Activated T-cell treated with anti-CD3 and anti-CD28 coated beads for 1 hour (primary cell): Measurements from ENCODE around the gene MAML2.
"Not testable (repeated sequence)": the region's sequence is repeated elsewhere in the genome, so short reads cannot be mapped to it uniquely, and the experiment has no call there.

ENCODE experiments used
- DNase-seq: peaks from one replicate; pipeline ENCODE4 v3.0.0-alpha.2; 2020; ENCODE audit warnings: low read depth

The MAML2 gene

DNA sequence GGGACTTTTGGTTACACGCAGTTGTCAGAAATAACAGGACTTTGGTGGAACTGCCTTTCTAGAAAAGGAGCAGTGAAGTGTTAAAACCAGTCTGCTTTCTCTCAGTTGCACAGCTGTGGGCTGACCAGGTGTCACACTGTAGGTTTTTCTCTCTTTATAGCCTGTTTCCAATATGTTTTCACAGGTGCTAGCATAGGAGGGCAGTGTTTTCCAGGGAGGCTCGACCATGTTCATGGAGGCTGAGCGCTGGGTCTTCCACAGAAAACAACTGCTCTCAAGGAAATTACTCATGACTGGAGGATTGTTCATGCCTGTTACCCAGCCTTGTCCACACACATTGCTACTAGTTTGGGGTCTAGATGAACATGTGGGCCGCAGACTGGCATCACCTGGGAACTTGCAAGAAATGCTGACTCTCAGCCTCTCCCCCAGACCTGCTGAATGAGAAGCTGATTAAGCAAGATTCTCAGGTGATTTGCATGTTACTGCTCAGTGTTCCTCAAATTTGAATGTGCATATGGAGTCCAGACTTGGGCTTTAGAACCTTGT is 157.7 kb downstream of the MAML2 start:
- DNase-seq: no peak

DNA sequence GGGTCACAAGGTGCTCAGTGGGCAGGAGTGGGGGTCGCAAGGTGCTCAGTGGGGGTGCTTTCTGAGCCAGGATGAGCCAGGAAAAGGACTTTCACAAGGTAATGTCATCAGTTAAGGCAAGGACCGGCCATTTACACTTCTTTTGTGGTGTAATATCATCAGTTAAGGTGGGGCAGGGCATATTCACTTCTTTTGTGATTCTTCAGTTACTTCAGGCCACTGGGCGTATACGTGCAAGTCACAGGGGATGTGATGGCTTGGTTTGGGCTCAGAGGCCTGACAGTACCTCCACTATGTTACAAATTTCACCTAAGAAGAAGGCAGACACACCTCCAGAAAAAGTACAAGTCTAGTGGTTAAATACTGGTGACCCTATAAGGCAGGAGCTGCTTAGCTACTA is 162.1 kb downstream of the MAML2 start:
- DNase-seq: not testable (repeated sequence)

DNA sequence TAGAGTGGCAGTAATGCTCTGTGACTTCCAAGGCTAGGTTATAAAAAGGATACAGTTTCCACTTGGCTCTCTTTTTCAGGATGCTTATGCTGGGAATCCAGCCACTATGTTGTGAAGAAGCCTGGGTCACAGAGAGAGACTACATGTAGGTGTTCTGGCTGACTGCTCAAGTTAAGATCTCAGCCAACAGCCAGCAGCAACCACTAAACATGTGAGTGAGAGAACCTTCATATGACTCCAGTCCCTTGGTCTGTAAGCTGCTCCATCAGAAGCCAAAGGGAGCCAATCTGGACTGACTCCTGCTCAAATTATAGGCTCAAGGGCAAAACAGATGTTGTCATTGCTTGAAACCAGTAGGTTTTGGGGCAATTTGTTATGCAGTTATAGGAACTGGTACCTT is 162.7 kb downstream of the MAML2 start:
- no peak for DNase-seq

DNA sequence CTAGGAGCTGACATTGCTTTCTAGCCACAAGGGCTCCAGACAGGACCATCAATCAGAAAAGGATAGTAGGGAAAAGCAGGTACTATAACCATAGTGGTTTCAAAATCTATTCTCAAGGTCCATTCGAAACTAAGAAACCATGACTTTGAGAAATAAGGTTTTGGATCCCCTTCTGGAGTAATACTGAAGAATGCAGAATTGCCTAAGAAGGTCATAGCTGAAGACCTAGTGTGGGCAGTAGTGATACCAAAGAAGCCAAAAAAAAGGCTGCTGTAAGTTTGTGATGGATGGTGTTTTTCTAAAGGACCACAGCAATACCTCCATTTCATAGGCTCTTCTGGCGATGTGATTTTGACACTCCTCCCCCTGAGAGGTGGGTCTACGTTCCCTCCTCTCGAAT is 163.1 kb downstream of the MAML2 start:
- DNase-seq: no peak

DNA sequence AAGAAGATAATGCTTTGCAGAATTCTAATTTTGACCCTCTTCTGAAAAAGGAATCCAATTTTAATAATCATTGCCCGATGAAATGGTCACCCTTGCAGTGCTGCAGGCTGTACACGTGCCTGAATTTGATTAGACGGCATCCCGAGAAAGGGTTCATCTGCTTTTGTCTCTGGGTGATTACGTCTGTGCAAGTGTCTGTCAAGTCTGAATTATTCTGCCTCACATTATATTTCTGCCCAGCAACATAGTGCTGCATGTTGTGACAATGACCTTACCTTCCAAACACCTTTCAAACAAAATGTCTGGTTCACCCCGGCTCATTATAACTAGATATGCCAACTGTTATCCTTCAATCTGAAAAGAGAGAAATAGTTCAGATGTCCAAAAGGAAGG is 164.1 kb downstream of the MAML2 start:
- no peak for DNase-seq

DNA sequence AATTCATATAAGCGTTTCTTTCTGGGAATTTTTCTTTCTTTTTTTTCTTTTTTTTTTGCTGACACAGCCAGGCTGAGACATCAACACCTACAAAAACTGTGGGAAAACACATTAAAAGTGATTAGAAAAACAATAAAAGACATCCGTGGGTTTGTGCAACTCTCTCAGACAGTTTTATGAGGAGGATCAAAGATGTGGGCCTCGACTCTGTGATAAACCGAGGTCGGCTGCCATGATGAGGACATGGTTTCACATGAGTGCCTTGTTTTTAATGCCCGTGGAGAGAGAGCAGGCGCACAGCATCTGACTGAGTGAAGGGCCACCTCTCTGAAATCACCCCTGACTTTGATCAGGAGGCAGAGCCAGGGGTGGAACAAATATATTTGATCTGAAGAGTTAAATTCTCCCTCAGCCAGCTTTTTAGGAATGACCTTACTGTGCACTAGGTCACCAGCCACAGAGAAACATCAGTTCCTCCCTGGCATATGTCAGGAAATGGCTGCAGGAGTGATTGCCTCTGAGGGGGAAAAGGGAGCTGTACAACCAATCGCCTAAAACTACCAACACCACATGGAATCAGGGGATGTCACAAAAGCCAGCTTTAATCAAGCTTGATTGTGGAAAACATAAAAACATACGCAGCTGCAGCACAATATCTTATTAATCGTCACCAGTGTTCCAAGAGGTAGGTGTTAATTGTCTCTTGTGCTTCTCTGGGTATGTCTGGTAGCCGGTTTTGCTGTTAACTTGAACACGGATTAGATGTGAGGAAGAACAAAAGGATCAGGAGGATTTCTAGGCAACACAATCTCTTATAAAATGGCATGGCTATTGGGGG is 164.7 kb downstream of the MAML2 start:
- DNase-seq: no peak

DNA sequence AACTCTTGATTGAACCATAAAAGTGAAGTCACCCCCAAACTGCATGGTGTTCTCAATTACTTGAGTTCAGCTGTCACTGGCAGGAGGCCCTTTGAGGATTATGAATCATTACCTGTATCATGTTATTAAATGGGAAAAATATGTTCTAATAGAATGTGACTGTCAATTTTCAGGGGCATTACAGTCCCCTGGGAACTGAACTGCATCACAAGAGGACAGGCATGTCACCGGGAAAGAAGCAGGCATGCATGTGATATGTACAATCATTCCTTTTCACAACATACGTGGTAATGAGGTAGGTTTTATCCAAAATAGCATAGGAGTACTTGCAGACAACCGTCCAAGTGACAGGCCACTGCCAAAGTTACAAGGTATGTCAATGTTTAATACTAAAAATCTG is 165.8 kb downstream of the MAML2 start:
- DNase-seq: no peak

DNA sequence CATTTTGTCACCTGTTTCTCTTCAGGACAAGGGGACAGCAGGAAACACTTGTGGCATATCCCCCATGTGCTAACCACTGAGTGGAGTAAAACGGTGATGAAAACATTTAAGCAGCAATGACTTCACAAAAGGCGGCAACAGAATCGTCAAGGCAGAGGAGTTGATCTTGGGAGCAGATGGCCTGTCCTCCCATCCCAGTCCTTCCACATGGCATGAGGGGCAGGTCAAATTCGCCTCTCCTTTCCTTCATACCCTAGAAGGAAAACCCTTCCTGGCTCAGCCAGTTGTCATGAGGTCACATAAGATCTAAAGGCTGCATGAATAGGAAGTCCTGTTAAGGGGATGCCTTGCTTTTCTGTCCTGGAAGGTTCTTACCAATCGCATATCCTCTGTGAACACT is 169.1 kb downstream of the MAML2 start:
- no peak for DNase-seq

DNA sequence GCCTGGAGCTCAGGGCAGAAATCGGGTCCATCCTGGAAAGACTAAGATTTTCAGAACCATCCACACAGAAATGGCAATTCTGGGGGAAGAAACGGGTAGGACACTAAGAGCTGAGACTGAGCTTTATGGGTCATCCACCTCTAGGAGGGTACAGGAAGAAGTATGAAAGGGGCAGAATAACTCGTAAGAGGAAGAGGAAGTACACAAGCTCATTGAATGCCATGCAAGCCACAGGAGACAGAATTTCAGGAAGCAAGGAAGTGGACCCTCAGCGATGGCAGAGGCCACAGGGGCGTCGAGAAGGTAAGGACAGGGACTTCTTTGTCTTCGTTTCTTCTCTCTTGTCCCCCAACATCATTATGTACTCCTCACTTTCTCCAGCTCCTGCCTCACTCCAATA is 169.6 kb downstream of the MAML2 start:
- no peak for DNase-seq

DNA sequence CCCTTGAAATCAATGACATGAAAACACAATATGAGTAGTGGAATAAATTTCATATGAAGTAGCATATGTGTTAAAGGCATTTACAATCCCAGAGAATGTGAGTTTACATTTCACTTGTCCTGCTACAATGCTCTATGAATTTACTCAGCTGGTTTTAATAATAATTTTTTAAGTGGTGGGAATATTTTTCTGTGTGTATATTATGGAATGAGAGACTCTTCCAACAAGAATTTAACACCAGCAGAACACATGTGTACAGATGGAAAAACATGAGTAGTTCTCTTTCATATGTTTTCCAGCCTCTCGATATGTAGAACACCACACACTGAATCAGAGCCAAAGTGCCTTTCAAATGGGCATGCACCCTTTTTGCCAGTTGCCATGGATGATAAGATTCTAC is 170.4 kb downstream of the MAML2 start:
- no peak for DNase-seq

DNA sequence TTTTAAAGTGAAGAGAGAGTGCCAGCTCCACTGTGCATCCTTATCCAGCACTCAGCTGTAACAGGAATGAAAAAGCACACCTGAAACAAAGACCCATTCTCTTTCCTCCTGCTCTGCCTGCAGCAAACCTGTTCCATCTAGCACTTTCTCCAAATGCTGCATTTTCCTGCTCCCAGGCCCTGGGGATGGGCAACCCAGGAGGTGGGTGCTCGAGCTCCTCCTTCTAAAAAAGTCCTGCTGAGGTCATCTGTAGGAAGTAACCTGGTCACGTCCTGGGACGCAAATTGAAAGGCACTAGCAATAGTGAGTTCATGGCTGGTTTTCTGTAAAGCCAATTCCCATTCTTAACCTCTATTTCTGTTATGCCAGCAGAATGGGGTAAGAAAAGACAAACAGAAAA is 173.7 kb downstream of the MAML2 start:
- DNase-seq: no peak

DNA sequence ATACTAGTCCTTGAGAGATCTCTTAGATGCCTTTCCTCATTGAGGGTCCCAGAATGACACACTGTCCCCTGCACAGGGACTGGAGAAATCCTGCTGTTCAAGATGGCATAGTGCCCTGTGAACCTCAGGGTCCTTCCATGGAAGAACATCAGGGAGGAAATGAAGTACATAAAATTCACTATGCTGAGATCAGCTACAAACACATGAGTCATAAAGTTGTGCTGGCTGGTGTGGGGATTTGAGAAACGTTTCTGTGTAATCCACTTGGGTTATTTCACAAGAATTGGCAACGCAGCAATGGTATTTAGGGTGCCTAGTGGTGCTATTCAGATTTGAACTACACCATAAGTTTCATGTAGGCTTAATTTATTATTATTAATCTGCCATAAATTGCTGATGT is 174.4 kb downstream of the MAML2 start:
- no peak for DNase-seq

DNA sequence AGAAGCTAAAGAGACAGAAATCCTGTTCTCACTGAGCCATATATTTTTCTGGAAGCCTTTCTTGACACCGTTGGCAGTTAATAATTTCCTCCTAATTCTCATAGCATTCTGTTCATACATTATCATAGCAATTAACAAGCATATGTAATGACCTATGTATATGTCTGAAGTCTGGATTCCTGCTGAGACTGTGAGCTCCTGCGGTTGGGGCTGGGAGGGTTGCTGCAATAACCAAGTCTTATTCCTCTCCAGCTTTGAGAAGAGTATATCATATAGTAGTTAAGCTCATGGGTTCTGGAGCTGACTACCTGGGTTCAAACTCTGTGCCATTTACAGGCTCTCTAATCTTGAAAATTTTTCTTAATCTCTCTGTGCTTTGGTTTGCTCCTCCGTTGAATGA is 175.2 kb downstream of the MAML2 start:
- DNase-seq: no peak

DNA sequence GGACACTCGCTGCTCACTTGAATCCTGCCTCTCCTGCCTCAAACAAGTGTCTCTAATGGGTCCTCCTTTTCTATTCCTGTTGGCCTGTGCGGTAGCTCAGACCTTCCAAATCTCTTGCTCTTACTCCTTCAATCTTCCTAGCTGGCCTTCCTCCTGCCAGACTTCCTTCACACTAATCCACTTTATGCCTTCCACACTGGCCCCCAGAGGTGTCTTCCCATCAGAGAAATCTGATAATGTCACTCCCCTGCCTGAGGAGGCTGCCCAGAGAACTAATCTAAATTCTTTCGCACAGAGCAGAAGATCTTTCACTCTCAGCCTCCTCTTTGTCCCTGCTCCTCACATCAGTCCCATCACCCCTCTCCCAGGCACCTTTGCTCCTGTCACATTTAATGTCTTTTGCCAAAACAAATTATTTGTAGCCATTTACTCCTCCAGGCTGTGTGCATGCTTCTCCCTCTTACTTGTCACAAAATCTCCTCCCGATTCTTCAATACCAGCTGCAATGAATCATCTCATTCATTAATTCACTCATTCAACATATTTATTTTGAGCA is 175.7 kb downstream of the MAML2 start:
- no peak for DNase-seq

DNA sequence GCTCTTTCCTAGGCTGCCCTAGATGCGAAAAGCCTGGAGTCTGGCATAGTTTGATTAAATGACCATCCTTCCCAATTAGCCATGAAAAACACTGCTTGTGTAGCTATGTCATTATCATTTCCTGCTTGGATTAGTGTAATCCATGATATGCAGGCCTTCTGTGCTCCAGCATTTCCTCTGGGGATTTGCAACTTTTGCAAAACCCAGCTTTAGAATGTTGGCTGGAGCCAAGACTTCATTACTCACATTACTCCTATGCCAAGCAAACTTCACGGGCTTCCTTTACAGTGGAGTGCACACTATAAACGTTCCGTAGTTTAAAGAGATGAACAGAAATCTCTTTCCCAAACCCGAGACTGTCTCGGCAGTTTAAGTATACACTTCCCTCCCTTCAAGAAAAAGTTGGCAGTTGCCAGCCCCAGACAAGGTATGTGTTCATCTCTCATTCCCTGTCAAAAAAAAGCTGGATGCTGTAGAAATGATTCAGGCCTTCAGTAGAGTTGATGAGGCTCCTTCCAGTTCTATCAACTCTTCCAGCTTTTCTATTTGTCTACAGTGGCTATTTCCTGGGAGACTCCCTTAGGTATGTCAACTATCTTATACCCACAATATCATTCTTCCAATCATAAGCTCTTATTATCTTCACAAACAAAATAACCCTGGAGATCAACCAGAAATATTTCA is 180.0 kb downstream of the MAML2 start:
- no peak for DNase-seq

DNA sequence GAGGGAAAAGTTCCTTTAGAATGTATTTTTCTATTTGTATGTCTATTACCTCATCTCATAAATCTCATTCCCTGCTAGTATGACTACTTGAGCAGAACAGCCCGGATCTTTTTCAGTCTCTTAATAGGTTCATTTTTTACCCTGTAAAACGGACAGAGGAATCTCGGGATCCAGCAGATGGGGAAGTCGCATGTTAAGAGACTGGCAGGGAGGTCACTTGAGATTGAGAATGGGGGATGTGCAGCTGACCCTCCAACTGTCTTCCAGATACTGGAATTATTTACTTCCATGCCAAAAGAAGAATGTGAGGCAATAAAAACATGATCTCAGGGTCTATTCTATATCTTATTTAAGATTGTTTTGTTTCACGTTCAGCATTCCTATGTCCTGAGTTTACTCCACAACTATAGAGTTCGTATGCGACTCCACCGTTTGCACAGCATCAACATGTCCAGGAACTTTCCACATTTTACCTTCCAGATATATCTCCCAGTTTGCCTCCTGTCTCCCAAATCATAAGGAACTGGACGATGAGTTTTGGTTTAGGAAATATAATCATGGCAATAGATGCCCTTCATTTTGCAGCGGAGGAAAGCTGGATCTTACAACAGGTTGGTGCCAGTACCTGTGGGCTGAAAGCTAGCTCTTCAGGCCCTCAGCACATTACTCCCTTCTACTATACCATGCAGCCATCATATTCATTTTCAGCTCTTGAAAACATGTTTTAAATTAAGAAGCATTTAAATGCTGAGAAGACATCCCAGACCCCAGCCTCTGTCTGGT is 181.5 kb downstream of the MAML2 start:
- DNase-seq: no peak

DNA sequence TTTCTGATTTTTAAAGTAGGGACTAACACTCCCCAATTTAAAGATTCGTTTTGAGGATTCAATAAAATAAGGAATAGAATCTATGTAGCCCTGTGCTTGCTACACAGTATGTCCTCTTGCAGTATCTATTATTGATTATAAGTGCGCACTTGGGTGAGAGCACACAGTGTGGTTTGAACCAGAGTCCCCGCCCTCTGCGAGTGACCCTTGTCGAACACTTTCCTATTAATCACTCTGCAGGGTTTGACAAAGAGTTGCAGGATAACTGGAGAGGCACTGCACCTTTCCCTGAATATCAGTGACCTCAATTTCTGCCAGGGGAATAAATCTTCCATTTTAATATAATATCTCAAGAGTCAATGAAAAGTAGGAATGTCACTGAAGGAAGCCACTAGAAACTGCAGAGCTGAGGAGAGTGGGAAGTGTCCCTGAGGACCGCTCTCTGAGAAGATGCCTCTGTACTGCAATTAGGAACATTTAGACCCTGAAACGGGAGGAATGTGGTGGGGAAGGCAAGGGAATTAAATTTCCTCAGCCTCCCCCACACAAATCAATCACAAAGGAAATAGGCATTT is 182.2 kb downstream of the MAML2 start:
- DNase-seq: no peak

DNA sequence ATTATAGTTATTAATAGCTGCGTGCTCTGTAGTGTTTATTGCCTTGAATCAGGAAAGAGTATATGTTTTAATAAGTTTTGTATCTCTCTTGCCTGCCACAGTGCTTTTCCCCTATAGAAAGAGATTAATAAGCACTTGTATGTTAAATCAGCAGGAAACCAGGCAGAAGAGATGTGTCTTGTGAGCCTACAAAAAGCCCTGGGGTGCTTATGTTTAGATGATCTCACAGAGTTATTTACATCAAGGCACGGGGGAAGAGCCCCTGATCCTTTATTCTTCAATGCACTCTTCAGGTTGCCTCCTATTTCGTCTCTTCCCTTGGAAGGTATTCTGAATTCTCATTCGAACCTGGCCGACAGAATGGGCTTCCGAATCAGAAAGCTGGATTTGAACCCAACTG is 183.0 kb downstream of the MAML2 start:
- DNase-seq: no peak

DNA sequence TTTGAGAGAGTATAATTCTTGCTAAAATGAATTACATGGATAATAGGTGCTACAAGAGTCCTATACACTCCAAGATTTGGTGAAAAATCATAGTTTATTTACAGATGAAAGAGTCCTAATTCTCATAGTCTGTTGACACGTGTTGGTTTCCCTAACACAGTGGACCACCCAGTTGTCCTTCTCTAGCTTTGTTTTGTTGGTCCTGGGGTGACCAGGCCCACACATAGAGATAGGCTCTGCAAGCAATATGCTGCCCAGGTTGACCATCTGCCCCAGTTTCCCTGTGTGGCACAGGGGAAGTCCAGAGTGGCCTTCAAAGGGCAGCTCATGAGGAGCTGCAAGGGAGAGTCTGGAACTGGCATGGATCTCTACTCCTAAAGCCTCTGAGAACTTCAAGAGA is 184.9 kb downstream of the MAML2 start:
- no peak for DNase-seq

DNA sequence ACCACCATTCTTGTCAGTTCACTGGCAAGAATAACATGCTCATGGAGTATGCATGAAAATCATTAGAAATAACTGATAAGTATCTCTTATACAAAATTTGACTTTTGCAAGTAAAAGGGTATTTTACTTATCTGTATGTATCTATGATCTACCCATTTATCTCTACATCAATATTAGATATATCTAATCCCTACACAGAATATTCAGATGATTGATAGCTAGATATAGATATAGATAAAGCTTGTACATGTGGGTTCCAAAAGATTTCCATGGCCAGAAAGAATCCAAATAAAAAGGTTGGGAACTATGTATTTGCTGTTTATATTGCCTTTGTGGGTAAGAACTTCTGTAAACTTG is 185.5 kb downstream of the MAML2 start:
- no peak for DNase-seq

DNA sequence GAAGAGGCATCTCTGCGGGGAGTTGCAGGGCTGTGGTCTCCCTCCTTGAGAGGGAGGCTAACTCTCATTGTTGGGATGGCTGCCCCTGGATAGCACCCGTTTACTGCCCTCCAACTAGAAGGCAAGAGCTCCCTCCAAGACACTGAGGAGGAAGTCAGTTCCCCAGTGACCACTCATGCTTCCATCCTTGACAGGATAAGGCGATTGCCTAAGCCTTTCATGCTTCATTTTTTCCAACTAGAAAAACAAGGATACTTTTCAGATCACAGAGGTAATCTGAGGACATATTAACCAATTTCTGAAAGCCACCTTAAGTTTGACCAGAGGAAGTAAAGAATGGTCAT is 186.6 kb downstream of the MAML2 start:
- DNase-seq: no peak
